Muscle layer of duodenum (tissue), 2 donors: ENCODE measurements around the gene OARD1.
"Not testable (repeated sequence)": the region's sequence is repeated elsewhere in the genome, so short reads cannot be mapped to it uniquely, and the experiment has no call there.

ENCODE experiments used
- H3K27ac ChIP-seq: one replicate; pipeline ENCODE4 v1.7.0; 2013; ENCODE audit warnings: mild to moderate bottlenecking, low read length
- H3K27me3 ChIP-seq: one replicate; pipeline ENCODE4 v1.7.0; 2013; ENCODE audit warnings: low read depth, mild to moderate bottlenecking, control low read depth, low read length
- H3K36me3 ChIP-seq, 2 donors: one replicate each; pipeline ENCODE4 v1.7.0; 2013; ENCODE audit warnings: low read length in 2 of 2, control low read depth in 1 of 2, mild to moderate bottlenecking in 1 of 2; ENCODE audit not compliant: insufficient read depth in 2 of 2, control insufficient read depth in 1 of 2
- H3K4me1 ChIP-seq, 2 donors: one replicate each; pipeline ENCODE4 v1.7.0; 2013; ENCODE audit warnings: low read length in 2 of 2, mild to moderate bottlenecking in 2 of 2, control low read depth in 1 of 2, moderate library complexity in 1 of 2; ENCODE audit not compliant: insufficient read depth in 2 of 2, control insufficient read depth in 1 of 2
- H3K4me3 ChIP-seq, 2 donors: one replicate each; pipeline ENCODE4 v1.7.0; 2013; ENCODE audit warnings: low read length in 2 of 2, low read depth in 1 of 2, mild to moderate bottlenecking in 1 of 2
- H3K9me3 ChIP-seq, 2 donors: one replicate each; pipeline ENCODE4 v1.7.0; 2013; ENCODE audit warnings: low read length in 2 of 2, control low read depth in 1 of 2, mild to moderate bottlenecking in 1 of 2; ENCODE audit not compliant: control insufficient read depth in 1 of 2
- donor health status: healthy.

The OARD1 gene

GRCh38 chr6:41071923-41072835 is at the start of gene OARD1:
TSS of gene OARD1 (minus strand) at chr6:41072356. CDS start at chr6:41071634, 722 bp downstream.
- H3K9me3 ChIP-seq, result no peaks in the 10 kb centered on the region
- peaks cover 9 to 16% of the 10 kb centered on the region in 2 donors for H3K4me1 ChIP-seq
- peaks cover 9 to 24% of the 10 kb centered on the region in 2 donors for H3K36me3 ChIP-seq
- H3K27ac ChIP-seq, result peak within 1 kb of the TSS; percentile 100
- H3K27me3 ChIP-seq, result no peaks in the 10 kb centered on the region
- peak within 1 kb of the TSS; percentile 80 to 88 for H3K4me3 ChIP-seq

- peaks cover 4 to 9% of the 10 kb centered on the region in 2 donors for H3K36me3 ChIP-seq
- no peaks in the 10 kb centered on the region for H3K4me1 ChIP-seq
- H3K27me3 ChIP-seq, result no peaks in the 10 kb centered on the region
- no peak overlapping the region for H3K4me3 ChIP-seq
- H3K27ac ChIP-seq, result no peak overlapping the region
- H3K9me3 ChIP-seq, result no peaks in the 10 kb centered on the region
These were observed 47.9 kb upstream of the OARD1 start for GRCh38 chr6:41120058-41120457.

GRCh38 chr6:41119508-41119907 is 47.4 kb upstream of the OARD1 start:
- no peaks in the 10 kb centered on the region for H3K9me3 ChIP-seq
- H3K27me3 ChIP-seq, result no peaks in the 10 kb centered on the region
- H3K27ac ChIP-seq, result no peak overlapping the region
- no peaks in the 10 kb centered on the region for H3K4me1 ChIP-seq
- H3K36me3 ChIP-seq, result peaks cover 2 to 9% of the 10 kb centered on the region in 2 donors
- no peak overlapping the region for H3K4me3 ChIP-seq

- H3K27ac ChIP-seq, H3K9me3 ChIP-seq, H3K4me1 ChIP-seq, H3K27me3 ChIP-seq, H3K36me3 ChIP-seq, H3K4me3 ChIP-seq: not testable (repeated sequence)
These were observed 42.9 kb upstream of the OARD1 start for GRCh38 chr6:41115027-41115426.

- H3K36me3 ChIP-seq, result peaks cover 0 to 4% of the 10 kb centered on the region in 2 donors
- no peaks in the 10 kb centered on the region for H3K4me1 ChIP-seq
- H3K4me3 ChIP-seq, result no peak overlapping the region
- H3K27ac ChIP-seq, result no peak overlapping the region
- H3K9me3 ChIP-seq, result no peaks in the 10 kb centered on the region
- H3K27me3 ChIP-seq, result no peaks in the 10 kb centered on the region
These were observed 38.9 kb upstream of the OARD1 start for GRCh38 chr6:41111017-41111416.

GRCh38 chr6:41103847-41104246 is 31.7 kb upstream of the OARD1 start:
- Histone ChIP-seq H3K4me3 (no peak overlapping the region), H3K9me3 (no peaks in the 10 kb centered on the region), H3K36me3 (peaks cover 7 to 13% of the 10 kb centered on the region in 2 donors), H3K4me1 (no peaks in the 10 kb centered on the region), H3K27ac (no peak overlapping the region), H3K27me3 (no peaks in the 10 kb centered on the region)

GRCh38 chr6:41100871-41101287 is 28.7 kb upstream of the OARD1 start:
- H3K4me3 ChIP-seq, result no peak overlapping the region
- no peak overlapping the region for H3K27ac ChIP-seq
- H3K36me3 ChIP-seq, result peaks cover 35 to 40% of the 10 kb centered on the region in 2 donors
- H3K4me1 ChIP-seq, result no peaks in the 10 kb centered on the region
- no peaks in the 10 kb centered on the region for H3K9me3 ChIP-seq
- H3K27me3 ChIP-seq, result no peaks in the 10 kb centered on the region

GRCh38 chr6:41098366-41098765 is 26.2 kb upstream of the OARD1 start:
- peaks cover 57 to 65% of the 10 kb centered on the region in 2 donors for H3K36me3 ChIP-seq
- H3K27ac ChIP-seq, result no peak overlapping the region
- no peaks in the 10 kb centered on the region for H3K27me3 ChIP-seq
- no peaks in the 10 kb centered on the region for H3K9me3 ChIP-seq
- H3K4me3 ChIP-seq, result no peak overlapping the region
- no peaks in the 10 kb centered on the region for H3K4me1 ChIP-seq

- Histone ChIP-seq H3K27ac (no peak overlapping the region), H3K36me3 (peaks cover 65 to 72% of the 10 kb centered on the region in 2 donors), H3K4me3 (no peak overlapping the region), H3K9me3 (no peaks in the 10 kb centered on the region), H3K27me3 (no peaks in the 10 kb centered on the region), H3K4me1 (no peaks in the 10 kb centered on the region)
These were observed 25.4 kb upstream of the OARD1 start for GRCh38 chr6:41097467-41098090.

GRCh38 chr6:41093729-41094128 is 21.6 kb upstream of the OARD1 start:
- no peaks in the 10 kb centered on the region for H3K4me1 ChIP-seq
- no peak overlapping the region for H3K4me3 ChIP-seq
- peaks cover 82 to 93% of the 10 kb centered on the region in 2 donors for H3K36me3 ChIP-seq
- H3K27me3 ChIP-seq, result no peaks in the 10 kb centered on the region
- no peak overlapping the region for H3K27ac ChIP-seq
- H3K9me3 ChIP-seq, result no peaks in the 10 kb centered on the region

GRCh38 chr6:41092421-41093140 is 20.4 kb upstream of the OARD1 start:
- Histone ChIP-seq H3K4me1 (no peaks in the 10 kb centered on the region), H3K36me3 (peaks cover 71 to 83% of the 10 kb centered on the region in 2 donors), H3K4me3 (no peak overlapping the region), H3K27ac (no peak overlapping the region), H3K9me3 (no peaks in the 10 kb centered on the region), H3K27me3 (no peaks in the 10 kb centered on the region)
